IMR-90 (cell line): Measurements from ENCODE around the gene KLHL17.

Experiments
- BHLHE40 ChIP-seq: fragments of 150-350 bp; IDR thresholded peaks from 2 replicates; pipeline ENCODE4 v1.6.1; 2016; ENCODE audit warnings: mild to moderate bottlenecking, low read depth, low read length
- CTCF ChIP-seq: conservative IDR thresholded peaks from 2 replicates; pipeline ENCODE4 v1.5.1; 2012; ENCODE audit warnings: mild to moderate bottlenecking, low read depth, low read length, improper control_type of control experiment
- POLR2A ChIP-seq: IDR thresholded peaks from 2 replicates; pipeline ENCODE4 v1.6.1; 2012; ENCODE audit warnings: mild to moderate bottlenecking, low read depth, low read length
- RAD21 ChIP-seq: IDR thresholded peaks from 2 replicates; pipeline ENCODE4 v1.6.1; 2012; ENCODE audit warnings: low read length, improper control_type of control experiment
- RFX5 ChIP-seq: IDR thresholded peaks from 2 replicates; pipeline ENCODE4 v1.8.0; 2012; ENCODE audit warnings: low read depth, mild to moderate bottlenecking, low read length, moderate library complexity
- TF ChIP-seq, protein P1 (sequence below): fragments of 150-350 bp; IDR thresholded peaks from 2 replicates; pipeline ENCODE4 v1.6.1; 2016; ENCODE audit warnings: low read depth, mild to moderate bottlenecking, low read length, moderate library complexity, borderline replicate concordance
- TF ChIP-seq, protein P2 (sequence below): fragments of 150-350 bp; IDR thresholded peaks from 2 replicates; pipeline ENCODE4 v1.6.1; 2017; ENCODE audit warnings: mild to moderate bottlenecking, antibody characterized with exemption, low read length, low read depth

GRCh38 chr1:998745-998994 is 38.3 kb downstream of the KLHL17 start:
- no peak for TF ChIP-seq CTCF
- no peak for TF ChIP-seq BHLHE40
- TF ChIP-seq RAD21 = no peak
- no peak; the same call in 1 of the 2 replicates for TF ChIP-seq POLR2A
- TF ChIP-seq, protein P1, sequence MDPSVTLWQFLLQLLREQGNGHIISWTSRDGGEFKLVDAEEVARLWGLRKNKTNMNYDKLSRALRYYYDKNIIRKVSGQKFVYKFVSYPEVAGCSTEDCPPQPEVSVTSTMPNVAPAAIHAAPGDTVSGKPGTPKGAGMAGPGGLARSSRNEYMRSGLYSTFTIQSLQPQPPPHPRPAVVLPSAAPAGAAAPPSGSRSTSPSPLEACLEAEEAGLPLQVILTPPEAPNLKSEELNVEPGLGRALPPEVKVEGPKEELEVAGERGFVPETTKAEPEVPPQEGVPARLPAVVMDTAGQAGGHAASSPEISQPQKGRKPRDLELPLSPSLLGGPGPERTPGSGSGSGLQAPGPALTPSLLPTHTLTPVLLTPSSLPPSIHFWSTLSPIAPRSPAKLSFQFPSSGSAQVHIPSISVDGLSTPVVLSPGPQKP = no peak
- TF ChIP-seq, protein P2, sequence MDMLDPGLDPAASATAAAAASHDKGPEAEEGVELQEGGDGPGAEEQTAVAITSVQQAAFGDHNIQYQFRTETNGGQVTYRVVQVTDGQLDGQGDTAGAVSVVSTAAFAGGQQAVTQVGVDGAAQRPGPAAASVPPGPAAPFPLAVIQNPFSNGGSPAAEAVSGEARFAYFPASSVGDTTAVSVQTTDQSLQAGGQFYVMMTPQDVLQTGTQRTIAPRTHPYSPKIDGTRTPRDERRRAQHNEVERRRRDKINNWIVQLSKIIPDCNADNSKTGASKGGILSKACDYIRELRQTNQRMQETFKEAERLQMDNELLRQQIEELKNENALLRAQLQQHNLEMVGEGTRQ = no peak
- TF ChIP-seq RFX5 = no peak
